Thyroid gland (tissue), 4 donors: ENCODE results near the gene ZNF8. TPM values are rescaled to one million over a fixed set of nuclear protein-coding genes. Genes with fewer than 3 reads are reported as not detected.

Experiments
- DNase-seq, 2 donors: peaks; one replicate each; pipeline ENCODE4 v3.0.0-alpha.2; 2019
- H3K27ac ChIP-seq, 3 donors: fragments of 200-600 bp; sonication (generic); 1 replicate in 2 of 3; 2 replicates in 1 of 3; pipeline ENCODE4 v1.5.1; 2016 to 2019; ENCODE audit warnings: mild to moderate bottlenecking in 1 of 3, moderate library complexity in 1 of 3
- H3K27me3 ChIP-seq: fragments of 200-600 bp; sonication (generic); one replicate; pipeline ENCODE4 v1.5.1; 2019
- H3K36me3 ChIP-seq, 2 donors: fragments of 200-600 bp; sonication (generic); one replicate each; pipeline ENCODE4 v1.5.1; 2016 to 2019
- H3K4me1 ChIP-seq, 2 donors: fragments of 200-600 bp; sonication (generic); one replicate each; pipeline ENCODE4 v1.5.1; 2017 to 2019
- H3K4me3 ChIP-seq, 3 donors: fragments of 200-600 bp; sonication (generic); replicated peaks in 1 of 3; 1 replicate in 2 of 3; 2 replicates in 1 of 3; pipeline ENCODE4 v1.5.1; 2016; ENCODE audit warnings: mild to moderate bottlenecking in 1 of 3
- H3K9me3 ChIP-seq: fragments of 200-600 bp; sonication (generic); one replicate; pipeline ENCODE4 v1.5.1; 2017
- CTCF ChIP-seq, 6 experiments: fragments of 200-600 bp in 3 of 6; fragments of 450-650 bp in 3 of 6; sonication (generic) in 3 of 6; IDR thresholded peaks; one replicate each; pipeline ENCODE4 v1.5.1; 2016 to 2019; ENCODE audit warnings: antibody characterized with exemption in 6 of 6, mild to moderate bottlenecking in 2 of 6, inconsistent platforms in 1 of 6, moderate library complexity in 1 of 6
- POLR2A ChIP-seq, 2 donors: fragments of 450-650 bp; IDR thresholded peaks; one replicate each; pipeline ENCODE4 v1.6.1; 2017; ENCODE audit warnings: antibody characterized with exemption in 2 of 2, mild to moderate bottlenecking in 2 of 2, moderate library complexity in 1 of 2
- WGBS, 2 donors: methylation state at CpG; one replicate each; pipeline ENCODE4 v1.1.5; 2017; 5-methylcytosine and 5-hydroxymethylcytosine counted together
- intact Hi-C: fragments of 100-400 bp; cut with DNase I; formaldehyde crosslinking; loops from one replicate; pipeline ENCODE4 v1.15.1; 2023
- total RNA-seq, 4 donors: library from RNA; depleted of rRNA; stranded (reverse); fragments of >200 nt; gene quantifications; one replicate each; pipeline ENCODE4 v1.2.3, GENCODE V29; 2016

ZNF8 gene
- total RNA-seq, 4 donors from 2014 or later = 9.7 to 14.7 (median 10.3) TPM

- WGBS, 2 donors = 97 to 99% methylated on average over 3 of the region's 3 CpGs
These were observed 10.4 kb upstream of the ZNF8 start for GRCh38 chr19:58268344-58268743.

GRCh38 chr19:58274771-58275201 lies 4.0 kb upstream of the ZNF8 start:
- Histone ChIP-seq H3K9me3 (no peaks in the 10 kb centered on the region), H3K36me3 (peaks cover 2 to 5% of the 10 kb centered on the region in 2 donors), H3K27me3 (no peaks in the 10 kb centered on the region), H3K27ac (no peak overlapping the region), H3K4me3 (no peak overlapping the region), H3K4me1 (peaks cover 5 to 10% of the 10 kb centered on the region in 2 donors)
- no peak for DNase-seq
- TF ChIP-seq CTCF (IDR thresholded peaks at IDR 0.05) = no peak
- intact Hi-C loops = no loop called here
- 89% methylated on average over 2 of the region's 2 CpGs for WGBS, 2 donors

More at GRCh38 chr19:58268344-58268743, 10.4 kb upstream of the ZNF8 start:
- DNase-seq = no peak
- Histone ChIP-seq H3K27ac (no peak overlapping the region), H3K9me3 (peaks cover 4% of the 10 kb centered on the region), H3K27me3 (no peaks in the 10 kb centered on the region), H3K36me3 (peaks cover 5 to 8% of the 10 kb centered on the region in 2 donors), H3K4me1 (no peaks in the 10 kb centered on the region), H3K4me3 (no peak overlapping the region)
- TF ChIP-seq POLR2A (IDR thresholded peaks at IDR 0.05) = no peak
- TF ChIP-seq CTCF (IDR thresholded peaks at IDR 0.05) = no peak
- intact Hi-C loops = loop anchor here (5.0 kb wide), 1 partner anchor 286 kb away; no protein-coding TSS in a partner anchor

- Histone ChIP-seq H3K9me3 (no peaks in the 10 kb centered on the region), H3K4me3 (no peak overlapping the region), H3K36me3 (peaks cover 2 to 5% of the 10 kb centered on the region in 2 donors), H3K4me1 (peaks cover 6 to 16% of the 10 kb centered on the region in 2 donors), H3K27me3 (no peaks in the 10 kb centered on the region), H3K27ac (no peak overlapping the region)
- TF ChIP-seq CTCF (IDR thresholded peaks at IDR 0.05) (no peak), POLR2A (IDR thresholded peaks at IDR 0.05) (no peak)
- intact Hi-C loops = no loop called here
- DNase-seq = no peak
- 94 to 96% methylated on average over 3 of the region's 3 CpGs for WGBS, 2 donors
These were observed 3.2 kb upstream of the ZNF8 start for GRCh38 chr19:58275564-58275963.

GRCh38 chr19:58277197-58277596 lies 1.6 kb upstream of the ZNF8 start:
- Histone ChIP-seq H3K4me3 (no peak overlapping the region), H3K27ac (no peak overlapping the region), H3K27me3 (no peaks in the 10 kb centered on the region), H3K4me1 (peaks cover 6 to 16% of the 10 kb centered on the region in 2 donors), H3K36me3 (peaks cover 0 to 2% of the 10 kb centered on the region in 2 donors), H3K9me3 (no peaks in the 10 kb centered on the region)
- TF ChIP-seq POLR2A (IDR thresholded peaks at IDR 0.05) (no peak), CTCF (IDR thresholded peaks at IDR 0.05) (no peak)
- 91 to 94% methylated on average over 6 to 7 of the region's 7 CpGs for WGBS, 2 donors
- no peak for DNase-seq
- intact Hi-C loops = no loop called here

GRCh38 chr19:58277748-58278540 lies 811 bp upstream of the ZNF8 start:
- 42 to 45% methylated on average over 25 of the region's 25 CpGs for WGBS, 2 donors
- intact Hi-C loops = no loop called here
- Histone ChIP-seq H3K27ac (peak overlapping the region; percentile 47 to 69 (median 59)), H3K4me3 (peak overlapping the region; percentile 39 to 83 (median 72)), H3K9me3 (no peaks in the 10 kb centered on the region), H3K36me3 (no peaks in the 10 kb centered on the region), H3K4me1 (peaks cover 6 to 16% of the 10 kb centered on the region in 2 donors), H3K27me3 (no peaks in the 10 kb centered on the region)
- peak in 1 of 2 donors; percentile 3 for DNase-seq
- TF ChIP-seq CTCF (IDR thresholded peaks at IDR 0.05) = no peak
- TF ChIP-seq POLR2A (IDR thresholded peaks at IDR 0.05) = no peak
